Renal pelvis (tissue), 4 donors: Measurements from ENCODE around the gene GNAI3. TPM values are rescaled to one million over a fixed set of nuclear protein-coding genes. Genes with fewer than 3 reads are reported as not detected.

Source experiments
- DNase-seq: peaks from one replicate; pipeline ENCODE4 v3.0.0-alpha.2; 2013
- polyA plus RNA-seq, 3 donors: library from polyadenylated mRNA; unstranded; fragments of 120-200 nt; gene quantifications; one replicate each; pipeline ENCODE4 v1.2.1, GENCODE V29; 2013; ENCODE audit not compliant: insufficient read length in 3 of 3

Gene GNAI3
- polyA plus RNA-seq, 3 donors: 10.9 to 11.7 (median 11.4) TPM

- no peak for DNase-seq
Measured at GRCh38 chr1:109517337-109517736, 31.1 kb upstream of the GNAI3 start.

GRCh38 chr1:109521002-109521951, 27.1 kb upstream of the GNAI3 start:
- no peak for DNase-seq

- no peak for DNase-seq
Measured at GRCh38 chr1:109522026-109522425, 26.4 kb upstream of the GNAI3 start.

GRCh38 chr1:109523706-109524105, 24.7 kb upstream of the GNAI3 start:
- DNase-seq: no peak

GRCh38 chr1:109527098-109527811, 21.2 kb upstream of the GNAI3 start:
- DNase-seq: no peak

GRCh38 chr1:109527846-109528695, 20.3 kb upstream of the GNAI3 start:
- DNase-seq: no peak

GRCh38 chr1:109528712-109529111, 19.7 kb upstream of the GNAI3 start:
- DNase-seq: no peak

GRCh38 chr1:109529881-109530456, 18.4 kb upstream of the GNAI3 start:
- DNase-seq: no peak

GRCh38 chr1:109530457-109531087, 17.8 kb upstream of the GNAI3 start:
- DNase-seq: no peak

- DNase-seq: no peak
Measured at GRCh38 chr1:109531380-109531779, 17.0 kb upstream of the GNAI3 start.

- DNase-seq: no peak
Measured at GRCh38 chr1:109531826-109532364, 16.5 kb upstream of the GNAI3 start.

- no peak for DNase-seq
Measured at GRCh38 chr1:109532365-109533136, 15.9 kb upstream of the GNAI3 start.

GRCh38 chr1:109534307-109534858, 14.0 kb upstream of the GNAI3 start:
- no peak for DNase-seq

GRCh38 chr1:109535481-109535880, 12.9 kb upstream of the GNAI3 start:
- no peak for DNase-seq

GRCh38 chr1:109535971-109536491, 12.4 kb upstream of the GNAI3 start:
- DNase-seq: no peak

GRCh38 chr1:109537450-109538178, 10.8 kb upstream of the GNAI3 start:
- no peak for DNase-seq

- DNase-seq: no peak
Measured at GRCh38 chr1:109538827-109539555, 9.4 kb upstream of the GNAI3 start.

- DNase-seq: no peak
Measured at GRCh38 chr1:109539676-109540075, 8.7 kb upstream of the GNAI3 start, which contains the start of gene GPR61. GPR61 (plus strand) TSS chr1:109539872; CDS start chr1:109543023, 3,151 bp downstream.
